A549 (cell line): ENCODE data around the gene TRAF7. TPM values are rescaled to one million over a fixed set of nuclear protein-coding genes. Genes with fewer than 3 reads are reported as not detected.

Experiments
- ATAC-seq, 2 experiments: fragments of 200-7000 bp in 1 of 2; fragments of >200 bp in 1 of 2; cut with Nextera tagmentation in 1 of 2; cut with Tn5 transposase in 1 of 2; 3 replicates each; pipeline versions ENCODE4 v1.8.0 to v1.9.1; 2018 to 2020; ENCODE audit warnings: mild to moderate bottlenecking in 1 of 2, moderate library complexity in 1 of 2
- CTCF ChIA-PET: fragments of 300-600 bp; sonication (Branson Sonifier 250); formaldehyde crosslinking; extraction: SDS; loops from one replicate; lab custom pipeline; 2021; ENCODE audit warnings: antibody characterized with exemption, inconsistent platforms; lab: Yijun Ruan, JAX
- POLR2A ChIA-PET: fragments of 350-600 bp; formaldehyde crosslinking; extraction: SDS; loops from one replicate; lab custom pipeline; 2021; ENCODE audit warnings: antibody characterized with exemption, inconsistent platforms; lab: Yijun Ruan, JAX
- DNase-seq, 2 experiments: peaks; one replicate each; pipeline versions ENCODE4 v3.0.0 to v3.0.0-alpha.2; 2011 to 2016; ENCODE audit warnings: low read depth in 1 of 2, low spot score in 1 of 2
- FAIRE-seq: peaks from 2 replicates; lab custom pipeline; 2011; peaks lifted over from hg19 to GRCh38; lab: Jason Lieb, UNC
- H3K27ac ChIP-seq, 2 experiments: fragments of >200 bp; sonication (Bioruptor Twin); formaldehyde crosslinking; 3 replicates each; pipeline ENCODE4 v1.5.1; 2016 to 2017
- H3K4me1 ChIP-seq: fragments of >200 bp; sonication (Bioruptor Twin); formaldehyde crosslinking; 3 replicates; pipeline ENCODE4 v1.6.1; 2016
- H3K4me2 ChIP-seq: fragments of >200 bp; sonication (Bioruptor Twin); formaldehyde crosslinking; 3 replicates; pipeline ENCODE4 v1.6.1; 2016
- H3K4me3 ChIP-seq: fragments of >200 bp; sonication (Bioruptor Twin); formaldehyde crosslinking; 3 replicates; pipeline ENCODE4 v1.5.1; 2016
- H3K9me3 ChIP-seq: fragments of >200 bp; sonication (Bioruptor Twin); formaldehyde crosslinking; 3 replicates; pipeline ENCODE4 v1.6.1; 2016
- BHLHE40 ChIP-seq: IDR thresholded peaks from 2 replicates; pipeline ENCODE4 v1.6.1; 2012; ENCODE audit warnings: low read depth, low read length, inconsistent platforms
- CHD2 ChIP-seq: fragments of 150-350 bp; IDR thresholded peaks from 2 replicates; pipeline ENCODE4 v1.6.1; 2014; ENCODE audit warnings: low read length; ENCODE audit not compliant: partially characterized antibody
- CTCF ChIP-seq: fragments of >200 bp; sonication (Bioruptor Twin); formaldehyde crosslinking; IDR thresholded peaks from 3 replicates; pipeline ENCODE4 v1.5.1; 2016
- E2F6 ChIP-seq: IDR thresholded peaks from 2 replicates; pipeline ENCODE4 v1.6.1; 2012; ENCODE audit warnings: low read depth, borderline replicate concordance
- EHF ChIP-seq: fragments of 250-450 bp; sonication (Bioruptor Pico); IDR thresholded peaks from 2 replicates; pipeline ENCODE4 v1.5.0; 2020; ENCODE audit warnings: mild to moderate bottlenecking
- EHMT2 ChIP-seq: fragments of 200-600 bp; sonication (generic); IDR thresholded peaks from 2 replicates; pipeline ENCODE4 v1.6.1; 2016; ENCODE audit warnings: antibody characterized with exemption, low read depth, mild to moderate bottlenecking, moderate library complexity
- ELK1 ChIP-seq: fragments of 150-350 bp; IDR thresholded peaks from 2 replicates; pipeline ENCODE4 v1.6.1; 2014; ENCODE audit warnings: low read depth, mild to moderate bottlenecking, low read length
- ESRRA ChIP-seq: fragments of 150-350 bp; IDR thresholded peaks from 2 replicates; pipeline ENCODE4 v1.6.1; 2014; ENCODE audit warnings: mild to moderate bottlenecking, low read length, borderline replicate concordance
- FOSL2 ChIP-seq, 2 experiments: fragments of 450-650 bp in 1 of 2; fragments of >200 bp in 1 of 2; sonication (Bioruptor Twin) in 1 of 2; formaldehyde crosslinking; IDR thresholded peaks; 2 replicates each; pipeline versions ENCODE4 v1.5.0 to v1.6.1; 2016 to 2020; ENCODE audit warnings: mild to moderate bottlenecking in 1 of 2, moderate library complexity in 1 of 2
- FOXS1 ChIP-seq: fragments of 250-450 bp; sonication (Bioruptor Pico); IDR thresholded peaks from 2 replicates; pipeline ENCODE4 v1.5.0; 2020; ENCODE audit warnings: mild to moderate bottlenecking, moderate library complexity
- HOXA7 ChIP-seq: fragments of 250-450 bp; sonication (Bioruptor Pico); IDR thresholded peaks from 2 replicates; pipeline ENCODE4 v1.5.0; 2020; ENCODE audit warnings: mild to moderate bottlenecking, moderate library complexity
- HOXB5 ChIP-seq: fragments of 250-450 bp; sonication (Bioruptor Pico); IDR thresholded peaks from 2 replicates; pipeline ENCODE4 v1.5.0; 2020; ENCODE audit warnings: mild to moderate bottlenecking, moderate library complexity
- JUN ChIP-seq, 2 experiments: fragments of >200 bp; sonication (Bioruptor Twin); formaldehyde crosslinking; IDR thresholded peaks; 2 replicates in 1 of 2; 3 replicates in 1 of 2; pipeline ENCODE4 v1.6.1; 2016 to 2017
- KDM5A ChIP-seq: fragments of 200-600 bp; sonication (generic); IDR thresholded peaks from 2 replicates; pipeline ENCODE4 v1.6.1; 2016; ENCODE audit warnings: antibody characterized with exemption, mild to moderate bottlenecking
- PBX3 ChIP-seq: IDR thresholded peaks from 2 replicates; pipeline ENCODE4 v1.6.1; 2012
- PHF8 ChIP-seq: fragments of 200-600 bp; sonication (generic); IDR thresholded peaks from 2 replicates; pipeline ENCODE4 v1.6.1; 2016; ENCODE audit warnings: low read depth, mild to moderate bottlenecking, antibody characterized with exemption, moderate library complexity, borderline replicate concordance
- POLR2AphosphoS2 ChIP-seq: conservative IDR thresholded peaks from 2 replicates; pipeline ENCODE4 v1.6.1; 2012; ENCODE audit warnings: low read length, improper control_type of control experiment, inconsistent platforms
- RARB ChIP-seq: fragments of 250-450 bp; sonication (Bioruptor Pico); IDR thresholded peaks from 2 replicates; pipeline ENCODE4 v1.8.0; 2021; ENCODE audit warnings: mild to moderate bottlenecking, moderate library complexity
- RNF2 ChIP-seq: fragments of 200-600 bp; sonication (generic); IDR thresholded peaks from 2 replicates; pipeline ENCODE4 v1.6.1; 2016; ENCODE audit warnings: low read depth, mild to moderate bottlenecking, antibody characterized with exemption, moderate library complexity, borderline replicate concordance
- SMC3 ChIP-seq: fragments of >200 bp; sonication (Bioruptor Twin); formaldehyde crosslinking; IDR thresholded peaks from 3 replicates; pipeline ENCODE4 v1.6.1; 2018; ENCODE audit warnings: inconsistent platforms
- TP53 ChIP-seq: fragments of 250-450 bp; sonication (Bioruptor Pico); IDR thresholded peaks from 2 replicates; pipeline ENCODE4 v1.5.0; 2021; ENCODE audit warnings: mild to moderate bottlenecking, moderate library complexity
- ZC3H11A ChIP-seq: fragments of 450-650 bp; IDR thresholded peaks from 2 replicates; pipeline ENCODE4 v1.6.1; 2014; ENCODE audit warnings: antibody characterized with exemption, mild to moderate bottlenecking
- ZNF302 ChIP-seq: fragments of 250-450 bp; sonication (Bioruptor Pico); IDR thresholded peaks from 2 replicates; pipeline ENCODE4 v1.9.0; 2021; ENCODE audit warnings: inconsistent platforms, mild to moderate bottlenecking, moderate library complexity
- ZSCAN20 ChIP-seq: fragments of 250-450 bp; sonication (Bioruptor Pico); IDR thresholded peaks from 2 replicates; pipeline ENCODE4 v1.8.0; 2022; ENCODE audit warnings: mild to moderate bottlenecking, moderate library complexity
- WGBS: methylation state at CpG from one replicate; pipeline ENCODE4 v1.1.6; 2017; ENCODE audit errors: missing lambda C conversion rate; 5-methylcytosine and 5-hydroxymethylcytosine counted together
- polyA plus RNA-seq, 4 experiments: library from polyadenylated mRNA; depleted of rRNA in 3 of 4; stranded (reverse); fragments of >200 nt; fragmentation: RNase III in 1 of 4; extraction: RNeasy Plus Mini Kit Qiagen cat#74134 plus additional on column Dnase treatment in 1 of 4; gene quantifications; 2 replicates in 3 of 4; 3 replicates in 1 of 4; pipeline ENCODE4 v1.2.3, GENCODE V29; 2011 to 2017
- TF ChIP-seq, protein P1 (sequence below): fragments of >200 bp; sonication (Bioruptor Twin); formaldehyde crosslinking; IDR thresholded peaks from 3 replicates; pipeline ENCODE4 v1.6.1; 2016
- TF ChIP-seq, protein P2 (sequence below): fragments of 450-650 bp; IDR thresholded peaks from 2 replicates; pipeline ENCODE4 v1.6.1; 2014; ENCODE audit warnings: antibody characterized with exemption

TRAF7 gene
- polyA plus RNA-seq, 2 of the 4 experiments (the other 2 are of a cell fraction) = 31.9 to 50.0 TPM

- TF ChIP-seq JUN (IDR thresholded peaks at IDR 0.05) = peak in 1 of 2 experiments; percentile 47; a peak in 2 of 5 replicates
- TF ChIP-seq, protein P1, sequence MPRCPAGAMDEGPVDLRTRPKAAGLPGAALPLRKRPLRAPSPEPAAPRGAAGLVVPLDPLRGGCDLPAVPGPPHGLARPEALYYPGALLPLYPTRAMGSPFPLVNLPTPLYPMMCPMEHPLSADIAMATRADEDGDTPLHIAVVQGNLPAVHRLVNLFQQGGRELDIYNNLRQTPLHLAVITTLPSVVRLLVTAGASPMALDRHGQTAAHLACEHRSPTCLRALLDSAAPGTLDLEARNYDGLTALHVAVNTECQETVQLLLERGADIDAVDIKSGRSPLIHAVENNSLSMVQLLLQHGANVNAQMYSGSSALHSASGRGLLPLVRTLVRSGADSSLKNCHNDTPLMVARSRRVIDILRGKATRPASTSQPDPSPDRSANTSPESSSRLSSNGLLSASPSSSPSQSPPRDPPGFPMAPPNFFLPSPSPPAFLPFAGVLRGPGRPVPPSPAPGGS = no peak
- TF ChIP-seq HOXB5 (CRISPR knock-in tag) = no peak
- TF ChIP-seq ESRRA = no peak
Observed at GRCh38 chr16:2150418-2151187, 5.0 kb upstream of the TRAF7 start (continued).

DNA sequence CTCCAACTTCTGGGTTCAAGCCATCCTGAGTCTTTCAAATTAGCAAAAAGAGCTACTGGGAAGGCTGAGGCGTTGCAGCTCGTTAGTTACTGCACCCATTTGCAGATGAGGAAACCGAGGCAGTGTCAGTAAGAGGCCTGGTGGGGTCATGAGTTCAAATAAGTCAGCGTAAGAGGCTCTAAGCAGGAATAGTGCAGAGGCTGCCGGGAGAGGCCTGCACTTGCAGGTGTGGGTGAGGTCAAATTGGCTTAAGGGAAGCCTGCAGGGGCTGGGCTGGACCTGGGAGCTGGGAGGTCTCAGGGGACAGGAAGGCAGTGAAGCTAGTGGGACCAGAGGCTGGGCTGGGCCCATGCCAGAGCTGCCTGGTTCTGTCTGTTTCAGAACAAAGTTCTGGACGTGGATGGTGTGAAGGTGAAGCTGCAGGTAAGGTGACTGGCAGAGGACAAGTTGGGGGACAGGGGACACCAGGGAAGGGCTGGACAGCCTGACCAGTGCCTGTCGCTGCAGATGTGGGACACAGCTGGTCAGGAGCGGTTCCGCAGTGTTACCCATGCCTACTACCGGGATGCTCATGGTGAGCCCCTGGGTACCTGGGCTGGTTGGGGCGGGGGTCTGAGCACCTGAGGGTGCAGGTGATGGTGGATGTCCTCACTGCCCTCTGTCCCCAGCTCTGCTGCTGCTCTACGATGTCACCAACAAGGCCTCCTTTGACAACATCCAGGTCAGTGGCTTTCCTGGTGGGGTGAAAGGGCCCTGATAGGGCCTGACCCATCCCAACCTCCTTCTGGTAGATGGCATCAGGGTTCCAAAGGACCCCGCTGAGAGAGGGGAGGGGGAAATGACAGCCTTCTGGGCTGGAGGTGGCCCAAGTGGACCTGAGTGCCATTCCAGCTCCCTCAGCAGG, 4.1 kb upstream of the TRAF7 start:
- ATAC-seq (no peak), DNase-seq (peak in 1 of 2 experiments; percentile 52), FAIRE-seq (no peak)
- H3K9me3 ChIP-seq = no peaks in the 10 kb centered on the region
- peaks cover 53% of the 10 kb centered on the region for H3K4me1 ChIP-seq
- 45% methylated on average over 12 of the region's 13 CpGs for whole genome bisulfite sequencing
- H3K27ac ChIP-seq = peak overlapping the region; percentile 92 to 94
- peak overlapping the region; percentile 99 for H3K4me2 ChIP-seq
- H3K4me3 ChIP-seq = peak overlapping the region; percentile 88
- ChIA-PET POLR2A (interaction anchor here (1.0 to 1.5 kb wide), 2 partner anchors 16 to 100 kb away, joined by 3 to 4 read pairs; partner anchors contain the start of genes ECI1 and PKD1), CTCF (interaction anchor here (0.6 to 5.2 kb wide), 7 partner anchors 11 to 181 kb away, joined by 3 to 43 read pairs (median 4); no protein-coding TSS in a partner anchor)
- TF ChIP-seq POLR2AphosphoS2 = 0 out of 2 replicates have a peak, but pooled peaks have one; percentile 39
- TF ChIP-seq RNF2 = no peak
- TF ChIP-seq CTCF = no peak
- no peak for TF ChIP-seq ZNF302 (CRISPR knock-in tag)
- no peak for TF ChIP-seq CHD2
- TF ChIP-seq EHF (CRISPR knock-in tag) = no peak; the same call in 1 of the 2 replicates
- 0 out of 2 replicates have a peak, but pooled peaks have one; percentile 10 for TF ChIP-seq RARB (CRISPR knock-in tag)
- TF ChIP-seq SMC3 = no peak
- no peak for TF ChIP-seq FOXS1 (CRISPR knock-in tag)
- TF ChIP-seq E2F6 = no peak
- no peak for TF ChIP-seq BHLHE40
- TF ChIP-seq ZSCAN20 = no peak
- TF ChIP-seq, protein P2, sequence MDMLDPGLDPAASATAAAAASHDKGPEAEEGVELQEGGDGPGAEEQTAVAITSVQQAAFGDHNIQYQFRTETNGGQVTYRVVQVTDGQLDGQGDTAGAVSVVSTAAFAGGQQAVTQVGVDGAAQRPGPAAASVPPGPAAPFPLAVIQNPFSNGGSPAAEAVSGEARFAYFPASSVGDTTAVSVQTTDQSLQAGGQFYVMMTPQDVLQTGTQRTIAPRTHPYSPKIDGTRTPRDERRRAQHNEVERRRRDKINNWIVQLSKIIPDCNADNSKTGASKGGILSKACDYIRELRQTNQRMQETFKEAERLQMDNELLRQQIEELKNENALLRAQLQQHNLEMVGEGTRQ = no peak
- TF ChIP-seq EHMT2 = no peak
- no peak for TF ChIP-seq FOSL2 (IDR thresholded peaks at IDR 0.05)
- TF ChIP-seq FOSL2 (CRISPR knock-in tag; IDR thresholded peaks at IDR 0.05) = no peak
- peak; percentile 31; the same call in 1 of the 2 replicates for TF ChIP-seq PBX3
- no peak for TF ChIP-seq TP53 (CRISPR knock-in tag)
- TF ChIP-seq JUN (IDR thresholded peaks at IDR 0.05) = peak; percentile 16 to 68; a peak in 3 of 5 replicates
- no peak; the same call in 1 of the 2 replicates for TF ChIP-seq HOXA7 (CRISPR knock-in tag)
- no peak for TF ChIP-seq KDM5A
- TF ChIP-seq ZC3H11A = no peak
- TF ChIP-seq ELK1 = no peak
- TF ChIP-seq PHF8 = no peak
- TF ChIP-seq, protein P1 = no peak
